ENCODE data around the gene EML1. TPM values are rescaled to one million over a fixed set of nuclear protein-coding genes. Genes with fewer than 3 reads are reported as not detected.

The EML1 gene
- total and polyA plus RNA-seq, 8 donors, result 5.8 to 66.5 (median 34.8) TPM

GRCh38 chr14:99876406-99876805 is 83.2 kb downstream of the EML1 start:
- no peak for DNase-seq
- Histone ChIP-seq H3K36me3 (no peaks in the 10 kb centered on the region), H3K27ac (no peak overlapping the region), H3K4me3 (no peak overlapping the region), H3K9me3 (no peaks in the 10 kb centered on the region), H3K27me3 (no peaks in the 10 kb centered on the region), H3K4me1 (peaks cover 6 to 28% (median 15%) of the 10 kb centered on the region in 4 donors)
- WGBS, 5 donors, result 73 to 87% (median 85%) methylated on average over 9 of the region's 9 CpGs
- intact Hi-C loops (cut with DNase I; ENCODE audit: low total_unique reads), result no loop called here
- TF ChIP-seq POLR2AphosphoS5 (IDR thresholded peaks at IDR 0.05) (no peak), POLR2A (IDR thresholded peaks at IDR 0.05) (no peak), EP300 (IDR thresholded peaks at IDR 0.05) (no peak), CTCF (IDR thresholded peaks at IDR 0.05) (no peak)

- Histone ChIP-seq H3K36me3 (no peaks in the 10 kb centered on the region), H3K4me3 (no peak overlapping the region), H3K27me3 (no peaks in the 10 kb centered on the region), H3K4me1 (peaks cover 6 to 19% (median 13%) of the 10 kb centered on the region in 4 donors), H3K9me3 (no peaks in the 10 kb centered on the region), H3K27ac (peak overlapping the region in 2 of 5 donors; percentile 23 to 62)
- DNase-seq, result no peak
- WGBS, 5 donors, result 63 to 82% (median 69%) methylated on average over 6 of the region's 6 CpGs
- TF ChIP-seq EP300 (IDR thresholded peaks at IDR 0.05) (no peak), POLR2A (IDR thresholded peaks at IDR 0.05) (no peak), CTCF (IDR thresholded peaks at IDR 0.05) (no peak), POLR2AphosphoS5 (IDR thresholded peaks at IDR 0.05) (no peak)
- intact Hi-C loops (cut with DNase I; ENCODE audit: low total_unique reads), result no loop called here
These were observed 85.3 kb downstream of the EML1 start for GRCh38 chr14:99878563-99878962.

GRCh38 chr14:99879401-99880295 is 86.4 kb downstream of the EML1 start:
- H3K4me1 ChIP-seq, result peaks cover 6 to 19% (median 13%) of the 10 kb centered on the region in 4 donors
- no peak for TF ChIP-seq POLR2AphosphoS5 (IDR thresholded peaks at IDR 0.05)
- no peak for TF ChIP-seq POLR2A (IDR thresholded peaks at IDR 0.05)
- no peak for TF ChIP-seq EP300 (IDR thresholded peaks at IDR 0.05)
- no peak for TF ChIP-seq CTCF (IDR thresholded peaks at IDR 0.05)
- intact Hi-C loops (cut with DNase I; ENCODE audit: low total_unique reads), result no loop called here
- H3K36me3 ChIP-seq, result no peaks in the 10 kb centered on the region
- no peaks in the 10 kb centered on the region for H3K27me3 ChIP-seq
- WGBS, 5 donors, result 34 to 42% (median 38%) methylated on average over 5 of the region's 5 CpGs
- peak overlapping the region in 4 of 5 donors; percentile 13 to 62 (median 45) for H3K27ac ChIP-seq
- DNase-seq, result peak in 1 of 2 donors; percentile 55
- no peaks in the 10 kb centered on the region for H3K9me3 ChIP-seq
- no peak overlapping the region for H3K4me3 ChIP-seq

- Histone ChIP-seq H3K4me1 (peaks cover 6 to 19% (median 13%) of the 10 kb centered on the region in 4 donors), H3K9me3 (no peaks in the 10 kb centered on the region), H3K27ac (peak overlapping the region in 2 of 5 donors; percentile 57 to 62), H3K36me3 (no peaks in the 10 kb centered on the region), H3K4me3 (no peak overlapping the region), H3K27me3 (no peaks in the 10 kb centered on the region)
- WGBS, 5 donors, result 78 to 91% (median 90%) methylated on average over 13 of the region's 13 CpGs
- no peak for TF ChIP-seq EP300 (IDR thresholded peaks at IDR 0.05)
- no peak for TF ChIP-seq POLR2AphosphoS5 (IDR thresholded peaks at IDR 0.05)
- TF ChIP-seq CTCF (IDR thresholded peaks at IDR 0.05), result no peak
- no peak for TF ChIP-seq POLR2A (IDR thresholded peaks at IDR 0.05)
- DNase-seq, result peak in 1 of 2 donors; percentile 48
- intact Hi-C loops (cut with DNase I; ENCODE audit: low total_unique reads), result no loop called here
These were observed 87.6 kb downstream of the EML1 start for GRCh38 chr14:99880651-99881420.

All from stomach (tissue), 9 donors.